MM.1S (cell line): Measurements from ENCODE around the gene DISC1.

Experiments used
- DNase-seq: peaks from one replicate; pipeline ENCODE4 v3.0.0-alpha.2; 2015
- H2AFZ ChIP-seq: fragments of 300-600 bp; sonication (generic); 2 replicates; pipeline ENCODE4 v1.6.0; 2016; ENCODE audit warnings: antibody characterized with exemption, low read length
- H3F3A ChIP-seq: fragments of 300-600 bp; sonication (generic); 2 replicates; pipeline ENCODE4 v1.6.1; 2016; ENCODE audit warnings: mild to moderate bottlenecking, antibody characterized with exemption, low read length, moderate library complexity, mixed read lengths; ENCODE audit not compliant: insufficient read depth
- H3K27ac ChIP-seq: fragments of 300-600 bp; sonication (generic); 2 replicates; pipeline ENCODE4 v1.5.1; 2016; ENCODE audit warnings: mild to moderate bottlenecking, low read length
- H3K27me3 ChIP-seq: fragments of 300-600 bp; sonication (generic); replicated peaks from 2 replicates; pipeline ENCODE4 v1.6.0; 2016; ENCODE audit warnings: low read length; ENCODE audit not compliant: insufficient read depth
- H3K36me3 ChIP-seq: fragments of 300-600 bp; sonication (generic); replicated peaks from 2 replicates; pipeline ENCODE4 v1.6.1; 2016; ENCODE audit warnings: mild to moderate bottlenecking, low read length, mixed read lengths; ENCODE audit not compliant: insufficient read depth
- H3K4me1 ChIP-seq: fragments of 300-600 bp; sonication (generic); 2 replicates; pipeline ENCODE4 v1.6.1; 2016; ENCODE audit warnings: low read length, mixed read lengths
- H3K4me2 ChIP-seq: fragments of 300-600 bp; sonication (generic); 2 replicates; pipeline ENCODE4 v1.6.0; 2016; ENCODE audit warnings: low read depth, low read length
- H3K4me3 ChIP-seq: fragments of 300-600 bp; sonication (generic); 2 replicates; pipeline ENCODE4 v1.5.1; 2016; ENCODE audit warnings: low read length, mixed read lengths
- H3K79me2 ChIP-seq: fragments of 300-600 bp; sonication (generic); 2 replicates; pipeline ENCODE4 v1.6.1; 2016; ENCODE audit warnings: mixed run types, low read length, mixed read lengths
- H3K9ac ChIP-seq: fragments of 300-600 bp; sonication (generic); 2 replicates; pipeline ENCODE4 v1.6.1; 2016; ENCODE audit warnings: low read length, mixed read lengths
- H3K9me2 ChIP-seq: fragments of 300-600 bp; sonication (generic); replicated peaks from 2 replicates; pipeline ENCODE4 v1.6.1; 2016; ENCODE audit warnings: mild to moderate bottlenecking, low read length, mixed read lengths; ENCODE audit not compliant: insufficient read depth
- H3K9me3 ChIP-seq: fragments of 300-600 bp; sonication (generic); replicated peaks from 2 replicates; pipeline ENCODE4 v1.6.1; 2016; ENCODE audit warnings: mild to moderate bottlenecking, low read length, mixed read lengths; ENCODE audit not compliant: insufficient read depth
- H4K20me1 ChIP-seq: fragments of 300-600 bp; sonication (generic); 2 replicates; pipeline ENCODE4 v1.6.1; 2016; ENCODE audit warnings: mild to moderate bottlenecking, low read length, moderate library complexity, mixed read lengths; ENCODE audit not compliant: insufficient read depth
- EZH2 ChIP-seq: fragments of 300-600 bp; sonication (generic); optimal IDR thresholded peaks from 2 replicates; pipeline ENCODE3; 2017; ENCODE audit warnings: low read depth, mild to moderate bottlenecking, antibody characterized with exemption, low read length, mixed read lengths
- EZH2phosphoT487 ChIP-seq: fragments of 300-600 bp; sonication (generic); IDR thresholded peaks from 2 replicates; pipeline ENCODE4 v1.6.1; 2018; ENCODE audit warnings: antibody characterized with exemption, low read length
- TF ChIP-seq, protein P1 (sequence below): fragments of 300-600 bp; sonication (generic); IDR thresholded peaks from 2 replicates; pipeline ENCODE4 v1.5.1; 2016; ENCODE audit warnings: antibody characterized with exemption, low read length, mixed read lengths

Gene DISC1

DNA sequence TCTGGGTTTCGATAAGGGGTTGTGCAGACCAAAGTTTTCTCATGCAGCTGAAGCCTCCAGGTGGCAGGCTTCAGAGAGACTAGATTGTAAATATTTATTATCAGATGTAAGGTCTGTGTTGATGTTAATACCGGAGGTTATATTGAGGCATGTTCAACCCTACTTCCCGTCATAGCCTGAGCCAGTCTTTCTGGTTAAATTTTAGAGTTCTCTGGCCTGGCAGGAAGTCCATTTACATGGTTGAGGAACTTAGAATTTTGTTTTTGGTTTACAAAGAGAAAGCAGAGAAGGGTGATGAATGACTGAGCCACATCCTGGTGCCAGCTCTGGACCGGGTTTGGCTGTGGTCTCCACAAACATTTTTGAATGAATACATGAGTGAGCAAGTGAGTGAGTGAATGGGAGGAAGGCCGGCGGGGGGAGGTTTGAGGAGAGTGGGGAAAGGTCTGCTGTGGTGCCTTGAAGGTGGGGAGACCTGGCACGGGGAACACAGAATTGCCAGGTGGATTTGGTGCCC, 218.5 kb downstream of the DISC1 start:
- H2AFZ ChIP-seq, result no peak overlapping the region
- no peaks in the 10 kb centered on the region for H3K9me3 ChIP-seq
- H3K36me3 ChIP-seq, result no peaks in the 10 kb centered on the region
- H3K27ac ChIP-seq, result no peak overlapping the region
- no peak overlapping the region for H3K4me3 ChIP-seq
- no peak for DNase-seq
- no peak overlapping the region for H3K4me2 ChIP-seq
- no peak overlapping the region for H3K9ac ChIP-seq
- H3K27me3 ChIP-seq, result no peaks in the 10 kb centered on the region
- no peaks in the 10 kb centered on the region for H3F3A ChIP-seq
- H3K4me1 ChIP-seq, result no peaks in the 10 kb centered on the region
- no peaks in the 10 kb centered on the region for H3K79me2 ChIP-seq
- TF ChIP-seq, protein P1, sequence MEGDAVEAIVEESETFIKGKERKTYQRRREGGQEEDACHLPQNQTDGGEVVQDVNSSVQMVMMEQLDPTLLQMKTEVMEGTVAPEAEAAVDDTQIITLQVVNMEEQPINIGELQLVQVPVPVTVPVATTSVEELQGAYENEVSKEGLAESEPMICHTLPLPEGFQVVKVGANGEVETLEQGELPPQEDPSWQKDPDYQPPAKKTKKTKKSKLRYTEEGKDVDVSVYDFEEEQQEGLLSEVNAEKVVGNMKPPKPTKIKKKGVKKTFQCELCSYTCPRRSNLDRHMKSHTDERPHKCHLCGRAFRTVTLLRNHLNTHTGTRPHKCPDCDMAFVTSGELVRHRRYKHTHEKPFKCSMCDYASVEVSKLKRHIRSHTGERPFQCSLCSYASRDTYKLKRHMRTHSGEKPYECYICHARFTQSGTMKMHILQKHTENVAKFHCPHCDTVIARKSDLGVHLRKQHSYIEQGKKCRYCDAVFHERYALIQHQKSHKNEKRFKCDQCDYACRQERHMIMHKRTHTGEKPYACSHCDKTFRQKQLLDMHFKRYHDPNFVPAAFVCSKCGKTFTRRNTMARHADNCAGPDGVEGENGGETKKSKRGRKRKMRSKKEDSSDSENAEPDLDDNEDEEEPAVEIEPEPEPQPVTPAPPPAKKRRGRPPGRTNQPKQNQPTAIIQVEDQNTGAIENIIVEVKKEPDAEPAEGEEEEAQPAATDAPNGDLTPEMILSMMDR, result no peak
- H3K9me2 ChIP-seq, result no peaks in the 10 kb centered on the region
- no peaks in the 10 kb centered on the region for H4K20me1 ChIP-seq

DNA sequence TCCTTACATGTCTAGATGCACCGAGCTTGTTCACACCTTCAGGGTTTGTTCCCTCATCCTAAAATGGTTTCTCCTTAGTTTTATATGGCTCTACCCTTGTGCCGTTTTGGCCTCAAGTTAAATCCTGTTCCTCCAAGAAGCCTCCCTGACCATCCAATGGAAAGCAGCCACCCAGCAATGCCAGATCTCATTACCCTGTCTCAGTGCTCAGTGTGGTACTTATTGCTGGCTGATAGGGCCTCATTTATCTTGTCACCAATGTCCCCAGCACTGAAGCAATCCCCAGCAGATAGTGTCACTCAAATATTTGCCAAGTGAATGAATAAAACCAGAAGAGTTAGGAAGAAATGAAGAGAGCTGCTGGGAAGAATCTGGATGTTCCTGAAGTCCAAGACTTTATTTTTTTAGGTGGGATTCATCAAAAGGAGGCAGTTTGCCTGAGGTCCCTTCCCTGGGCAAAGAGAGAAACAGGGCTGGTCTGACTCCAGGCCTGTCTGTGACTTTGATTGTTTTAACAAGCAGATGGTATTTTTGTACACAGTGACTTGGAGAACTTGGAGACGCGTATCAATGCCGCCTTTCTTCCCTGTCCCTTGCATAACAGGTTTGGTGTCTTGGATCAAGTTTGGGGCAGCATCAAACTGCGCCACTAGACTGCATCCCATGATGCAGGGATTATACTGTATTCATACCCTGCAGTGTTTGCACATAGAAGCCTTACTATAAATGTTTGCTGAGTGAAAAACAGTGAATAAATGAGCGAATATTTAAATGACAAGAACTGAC, 221.2 kb downstream of the DISC1 start:
- no peaks in the 10 kb centered on the region for H3F3A ChIP-seq
- H4K20me1 ChIP-seq, result no peaks in the 10 kb centered on the region
- DNase-seq, result no peak
- no peak overlapping the region for H2AFZ ChIP-seq
- H3K27ac ChIP-seq, result no peak overlapping the region
- no peaks in the 10 kb centered on the region for H3K27me3 ChIP-seq
- no peaks in the 10 kb centered on the region for H3K9me2 ChIP-seq
- H3K36me3 ChIP-seq, result no peaks in the 10 kb centered on the region
- no peak overlapping the region for H3K4me2 ChIP-seq
- no peaks in the 10 kb centered on the region for H3K79me2 ChIP-seq
- no peaks in the 10 kb centered on the region for H3K9me3 ChIP-seq
- no peaks in the 10 kb centered on the region for H3K4me1 ChIP-seq
- H3K9ac ChIP-seq, result no peak overlapping the region
- no peak overlapping the region for H3K4me3 ChIP-seq
- no peak for TF ChIP-seq EZH2

DNA sequence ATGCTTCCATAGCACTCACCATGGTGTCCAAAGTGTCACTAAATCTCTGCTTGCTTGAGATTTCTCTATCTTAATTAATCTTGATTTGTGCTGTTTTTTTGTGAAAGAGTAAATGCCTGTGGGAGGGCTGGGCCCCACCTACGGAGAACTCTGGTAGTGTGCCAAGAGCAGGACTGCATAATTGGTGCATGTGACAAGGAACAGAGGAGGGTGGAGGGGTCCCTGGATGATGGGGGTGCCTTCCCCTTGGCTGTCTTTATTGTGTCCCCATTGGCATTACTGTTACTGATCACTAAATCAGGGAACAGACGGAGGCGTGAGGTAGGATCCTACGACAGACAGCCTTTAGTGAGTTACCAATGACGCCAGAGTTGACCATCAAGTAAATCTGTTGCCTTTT, 223.4 kb downstream of the DISC1 start:
- H3K36me3 ChIP-seq, result no peaks in the 10 kb centered on the region
- no peak overlapping the region for H3K4me3 ChIP-seq
- no peaks in the 10 kb centered on the region for H3F3A ChIP-seq
- H2AFZ ChIP-seq, result no peak overlapping the region
- TF ChIP-seq EZH2phosphoT487 (no peak), EZH2 (no peak)
- TF ChIP-seq, protein P1, result no peak
- no peaks in the 10 kb centered on the region for H3K4me1 ChIP-seq
- no peaks in the 10 kb centered on the region for H3K79me2 ChIP-seq
- H3K9me3 ChIP-seq, result no peaks in the 10 kb centered on the region
- no peak overlapping the region for H3K9ac ChIP-seq
- H3K4me2 ChIP-seq, result no peak overlapping the region
- no peaks in the 10 kb centered on the region for H3K27me3 ChIP-seq
- H3K27ac ChIP-seq, result no peak overlapping the region
- H3K9me2 ChIP-seq, result no peaks in the 10 kb centered on the region
- DNase-seq, result no peak
- H4K20me1 ChIP-seq, result no peaks in the 10 kb centered on the region

DNA sequence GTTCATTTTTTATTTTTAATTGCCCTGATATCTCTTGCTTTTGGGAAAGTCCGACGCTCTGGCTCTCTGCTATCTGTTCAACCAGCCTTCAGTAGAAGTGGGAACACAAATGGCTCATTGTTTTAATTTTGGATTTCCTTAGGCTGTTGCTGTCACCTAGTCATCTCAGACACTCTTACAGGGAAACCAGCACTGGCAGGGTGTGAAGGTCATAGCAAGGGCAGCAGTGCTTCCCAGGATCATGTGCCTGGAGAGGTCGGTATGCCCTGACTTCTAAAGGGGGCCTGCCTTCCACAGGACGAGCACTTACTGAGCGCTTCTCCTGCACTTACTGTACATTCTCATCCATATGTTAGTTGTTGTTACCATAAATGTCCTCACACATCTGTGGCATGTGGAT, 224.2 kb downstream of the DISC1 start:
- H2AFZ ChIP-seq, result no peak overlapping the region
- no peaks in the 10 kb centered on the region for H3F3A ChIP-seq
- H3K36me3 ChIP-seq, result no peaks in the 10 kb centered on the region
- no peaks in the 10 kb centered on the region for H3K9me2 ChIP-seq
- H3K27ac ChIP-seq, result no peak overlapping the region
- no peaks in the 10 kb centered on the region for H3K27me3 ChIP-seq
- H4K20me1 ChIP-seq, result no peaks in the 10 kb centered on the region
- no peak overlapping the region for H3K4me3 ChIP-seq
- no peak overlapping the region for H3K4me2 ChIP-seq
- no peaks in the 10 kb centered on the region for H3K79me2 ChIP-seq
- TF ChIP-seq EZH2phosphoT487, result no peak
- TF ChIP-seq, protein P1, result no peak
- no peaks in the 10 kb centered on the region for H3K9me3 ChIP-seq
- no peak for DNase-seq
- no peak overlapping the region for H3K9ac ChIP-seq
- H3K4me1 ChIP-seq, result no peaks in the 10 kb centered on the region
